ENCODE results near the gene HTR3B. TPM values are rescaled to one million over a fixed set of nuclear protein-coding genes. Genes with fewer than 3 reads are reported as not detected.

Gene HTR3B
- total and polyA plus RNA-seq, 2 of the 4 experiments (the other 2 are of a cell fraction): not detected

DNA sequence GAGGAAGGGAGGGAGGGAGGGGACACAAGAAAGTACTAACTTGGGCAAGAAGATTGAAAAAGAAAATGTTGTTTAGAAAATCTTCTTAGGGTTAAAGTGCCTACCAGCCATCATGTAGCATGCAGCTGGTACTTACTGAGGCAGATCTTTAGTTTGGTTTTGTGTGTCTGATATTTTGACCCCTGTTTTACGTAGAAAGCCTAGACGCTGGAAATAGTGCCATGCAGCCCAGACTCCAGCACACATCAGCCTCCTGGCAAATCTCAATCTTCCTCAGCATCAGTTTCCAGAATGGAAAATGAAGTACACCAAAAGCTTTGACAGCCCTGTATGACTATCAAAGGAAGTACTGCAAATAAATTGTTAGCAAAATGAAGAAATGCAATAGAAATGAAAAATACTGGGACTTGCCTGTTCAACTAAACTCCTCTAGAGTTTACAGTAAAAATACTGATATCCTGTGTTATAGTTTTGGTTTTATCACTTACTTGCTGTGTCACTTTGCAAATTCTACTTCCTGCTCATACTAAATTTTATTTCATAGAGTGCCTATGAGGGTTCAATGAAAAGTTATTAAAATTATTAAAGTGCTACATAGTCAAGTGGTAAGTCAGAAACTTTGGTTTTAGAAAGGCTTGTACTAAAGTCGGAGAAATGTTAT is 36.6 kb upstream of the HTR3B start:
- Histone ChIP-seq H3K27ac (ENCODE audit: insufficient read depth, low read length) (no peak overlapping the region), H3K9me1 (ENCODE audit: insufficient read depth, low read length) (no peaks in the 10 kb centered on the region), H4K5ac (ENCODE audit: low read depth, low read length) (no peak overlapping the region), H3K4ac (ENCODE audit: low read depth, low read length) (no peak overlapping the region), H3K56ac (ENCODE audit: extremely low read depth, insufficient read depth, low read length) (no peak overlapping the region), H3K9me3 (ENCODE audit: control insufficient read depth, insufficient read depth, low read length) (no peaks in the 10 kb centered on the region), H3K18ac (ENCODE audit: low read depth, low read length) (no peak overlapping the region), H4K20me1 (ENCODE audit: insufficient read depth, low read length) (no peaks in the 10 kb centered on the region), H2AFZ (replicated peaks; ENCODE audit: low read length, poor library complexity) (no peak overlapping the region), H3K36me3 (ENCODE audit: control insufficient read depth, insufficient read depth, low read length) (peaks cover 4% of the 10 kb centered on the region), H3K4me3 (ENCODE audit: insufficient read depth, low read depth, low read length) (no peak overlapping the region), H2BK20ac (ENCODE audit: low read depth, low read length) (no peak overlapping the region), H2AK9ac (replicated peaks; ENCODE audit: low read depth, low read length, poor library complexity) (no peak overlapping the region), H3K14ac (replicated peaks; ENCODE audit: low read depth, low read length) (no peak overlapping the region), H2BK15ac (ENCODE audit: low read depth, low read length) (no peak overlapping the region), H3K79me1 (ENCODE audit: low read depth in 1 of 2, low read length in 2 of 2) (peaks cover 6% of the 10 kb centered on the region in 2 experiments; a peak in 3 of 4 replicates), H3K4me2 (ENCODE audit: low read depth, low read length) (no peak overlapping the region), H2BK5ac (ENCODE audit: low read depth, low read length, poor library complexity, severe bottlenecking) (no peak overlapping the region), H3K4me1 (ENCODE audit: control insufficient read depth, insufficient read depth, low read length) (no peaks in the 10 kb centered on the region), H4K8ac (ENCODE audit: low read depth in 2 of 2, low read length in 2 of 2) (no peak overlapping the region), H4K91ac (ENCODE audit: insufficient read depth, low read depth, low read length) (no peak overlapping the region), H3K27me3 (ENCODE audit: control insufficient read depth, insufficient read depth, low read length) (no peaks in the 10 kb centered on the region), H2AK5ac (ENCODE audit: low read depth, low read length) (no peak overlapping the region), H3K23ac (ENCODE audit: low read depth, low read length) (no peak overlapping the region), H3K9ac (ENCODE audit: low read depth, low read length) (no peak overlapping the region), H2BK120ac (ENCODE audit: low read depth, low read length) (no peak overlapping the region)
- no peak for ATAC-seq (ENCODE audit: low read depth)
- WGBS, 2 experiments (ENCODE audit: extremely low coverage in 2 of 2, insufficient read length in 1 of 2): no CpG with 5 or more reads among the region's 3 CpGs
- no peak for TF ChIP-seq NFE2L2 (IDR thresholded peaks at IDR 0.05; ENCODE audit: low read depth, low read length)
- TF ChIP-seq MAZ (IDR thresholded peaks at IDR 0.05; ENCODE audit: borderline replicate concordance, low read depth, low read length): no peak
- TF ChIP-seq CHD1 (IDR thresholded peaks at IDR 0.05; ENCODE audit: low read depth, low read length): no peak
- TF ChIP-seq, protein P1, sequence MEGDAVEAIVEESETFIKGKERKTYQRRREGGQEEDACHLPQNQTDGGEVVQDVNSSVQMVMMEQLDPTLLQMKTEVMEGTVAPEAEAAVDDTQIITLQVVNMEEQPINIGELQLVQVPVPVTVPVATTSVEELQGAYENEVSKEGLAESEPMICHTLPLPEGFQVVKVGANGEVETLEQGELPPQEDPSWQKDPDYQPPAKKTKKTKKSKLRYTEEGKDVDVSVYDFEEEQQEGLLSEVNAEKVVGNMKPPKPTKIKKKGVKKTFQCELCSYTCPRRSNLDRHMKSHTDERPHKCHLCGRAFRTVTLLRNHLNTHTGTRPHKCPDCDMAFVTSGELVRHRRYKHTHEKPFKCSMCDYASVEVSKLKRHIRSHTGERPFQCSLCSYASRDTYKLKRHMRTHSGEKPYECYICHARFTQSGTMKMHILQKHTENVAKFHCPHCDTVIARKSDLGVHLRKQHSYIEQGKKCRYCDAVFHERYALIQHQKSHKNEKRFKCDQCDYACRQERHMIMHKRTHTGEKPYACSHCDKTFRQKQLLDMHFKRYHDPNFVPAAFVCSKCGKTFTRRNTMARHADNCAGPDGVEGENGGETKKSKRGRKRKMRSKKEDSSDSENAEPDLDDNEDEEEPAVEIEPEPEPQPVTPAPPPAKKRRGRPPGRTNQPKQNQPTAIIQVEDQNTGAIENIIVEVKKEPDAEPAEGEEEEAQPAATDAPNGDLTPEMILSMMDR (conservative IDR thresholded peaks at IDR 0.05; ENCODE audit: low read depth, low read length): no peak
- TF ChIP-seq, protein P2, sequence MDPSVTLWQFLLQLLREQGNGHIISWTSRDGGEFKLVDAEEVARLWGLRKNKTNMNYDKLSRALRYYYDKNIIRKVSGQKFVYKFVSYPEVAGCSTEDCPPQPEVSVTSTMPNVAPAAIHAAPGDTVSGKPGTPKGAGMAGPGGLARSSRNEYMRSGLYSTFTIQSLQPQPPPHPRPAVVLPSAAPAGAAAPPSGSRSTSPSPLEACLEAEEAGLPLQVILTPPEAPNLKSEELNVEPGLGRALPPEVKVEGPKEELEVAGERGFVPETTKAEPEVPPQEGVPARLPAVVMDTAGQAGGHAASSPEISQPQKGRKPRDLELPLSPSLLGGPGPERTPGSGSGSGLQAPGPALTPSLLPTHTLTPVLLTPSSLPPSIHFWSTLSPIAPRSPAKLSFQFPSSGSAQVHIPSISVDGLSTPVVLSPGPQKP (IDR thresholded peaks at IDR 0.05; ENCODE audit: borderline replicate concordance, low read depth, low read length): no peak
- TF ChIP-seq POLR2A (IDR thresholded peaks at IDR 0.05; ENCODE audit: low read depth, low read length): no peak
- no peak for TF ChIP-seq CEBPB (IDR thresholded peaks at IDR 0.05; ENCODE audit: low read depth, low read length)
- no peak for TF ChIP-seq FOS (IDR thresholded peaks at IDR 0.05; ENCODE audit: low read depth, low read length)
- TF ChIP-seq BHLHE40 (IDR thresholded peaks at IDR 0.05; ENCODE audit: low read depth, low read length): no peak
- TF ChIP-seq RAD21 (IDR thresholded peaks at IDR 0.05; ENCODE audit: low read length): no peak
- TF ChIP-seq, protein P3, sequence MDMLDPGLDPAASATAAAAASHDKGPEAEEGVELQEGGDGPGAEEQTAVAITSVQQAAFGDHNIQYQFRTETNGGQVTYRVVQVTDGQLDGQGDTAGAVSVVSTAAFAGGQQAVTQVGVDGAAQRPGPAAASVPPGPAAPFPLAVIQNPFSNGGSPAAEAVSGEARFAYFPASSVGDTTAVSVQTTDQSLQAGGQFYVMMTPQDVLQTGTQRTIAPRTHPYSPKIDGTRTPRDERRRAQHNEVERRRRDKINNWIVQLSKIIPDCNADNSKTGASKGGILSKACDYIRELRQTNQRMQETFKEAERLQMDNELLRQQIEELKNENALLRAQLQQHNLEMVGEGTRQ (IDR thresholded peaks at IDR 0.05; ENCODE audit: low read depth, low read length): no peak
- no peak for TF ChIP-seq RFX5 (IDR thresholded peaks at IDR 0.05; ENCODE audit: low read depth, low read length)
- in situ Hi-C loops (cut with MboI; ENCODE audit: low sequenced_read_pairs) (no loop called here), intact Hi-C loops (cut with micrococcal nuclease) (no loop called here), dilution Hi-C loops (cut with HindIII; ENCODE audit: low sequenced_read_pairs, unreplicated experiment) (no loop called here)
- CTCF ChIA-PET: no interaction called here
- no TSS peak for BruUV-seq (replicated peaks)
- no peak for DNase-seq
- POLR2A ChIA-PET (ENCODE audit: unreplicated experiment): no interaction called here
